AG04450 (cell line): Measurements from ENCODE around the gene TMEM170A. TPM values are rescaled to one million over a fixed set of nuclear protein-coding genes. Genes with fewer than 3 reads are reported as not detected.

ENCODE experiments used
- CTCF ChIA-PET: fragments of 300-600, 350-600 bp; formaldehyde crosslinking; extraction: SDS; loops from one replicate; lab custom pipeline; 2022; ENCODE audit warnings: antibody characterized with exemption, inconsistent platforms; lab: Charles Lee
- POLR2A ChIA-PET: fragments of 350-600 bp; formaldehyde crosslinking; extraction: SDS; loops from one replicate; lab custom pipeline; 2021; ENCODE audit warnings: antibody characterized with exemption, inconsistent platforms; lab: Yijun Ruan, JAX
- DNase-seq: peaks from one replicate; pipeline ENCODE4 v3.0.0-alpha.2; 2011; ENCODE audit warnings: low read depth, low spot score
- H3K27ac ChIP-seq: one replicate; pipeline ENCODE4 v1.5.1; 2012; ENCODE audit warnings: low read depth, low read length, control low read depth
- H3K27me3 ChIP-seq: one replicate; pipeline ENCODE4 v1.6.0; 2012; ENCODE audit warnings: low read length; ENCODE audit not compliant: control insufficient read depth, insufficient read depth
- H3K4me3 ChIP-seq: 2 replicates; pipeline ENCODE4 v1.5.1; 2011; ENCODE audit warnings: mild to moderate bottlenecking, low read depth, low read length, control low read depth
- H3K9me3 ChIP-seq: 2 replicates; pipeline ENCODE4 v1.5.1; 2012; ENCODE audit warnings: low read length; ENCODE audit not compliant: control insufficient read depth, insufficient read depth
- CTCF ChIP-seq: IDR thresholded peaks from 2 replicates; pipeline ENCODE4 v1.5.1; 2011; ENCODE audit warnings: low read depth, low read length, control low read depth, inconsistent platforms
- polyA minus RNA-seq: library from RNA; depleted of rRNA, polyadenylated mRNA; stranded (reverse); fragments of >200 nt; gene quantifications from 2 replicates; pipeline ENCODE4 v1.2.3, GENCODE V29; 2011; rRNA and poly(A)+ RNA removed
- polyA plus RNA-seq: library from polyadenylated mRNA; depleted of rRNA; stranded (reverse); fragments of >200 nt; gene quantifications from 2 replicates; pipeline ENCODE4 v1.2.3, GENCODE V29; 2011; rRNA removed

TMEM170A gene
- 8.0 and 13.3 TPM in 2 replicates for polyA plus RNA-seq
- polyA minus RNA-seq, result 10.9 and 13.9 TPM in 2 replicates

GRCh38 chr16:75464122-75464918 lies at the start of gene TMEM170A:
TSS of gene TMEM170A (minus strand) at chr16:75464689. CDS start at chr16:75464600, 89 bp downstream.
- H3K27me3 ChIP-seq, result no peaks in the 10 kb centered on the region
- ChIA-PET CTCF (interaction anchor here (0.6 to 2.3 kb wide), 51 partner anchors 8 to 689 kb away, joined by 3 to 42 read pairs (median 5); partner anchors contain the start of genes ADAT1, CTRB2, FA2H and TMEM231), POLR2A (no interaction called here)
- H3K27ac ChIP-seq, result peak within 1 kb of the TSS; percentile 87
- H3K4me3 ChIP-seq, result peak within 1 kb of the TSS; percentile 84
- peak; percentile 98 for DNase-seq
- TF ChIP-seq CTCF, result peak; percentile 100
- no peaks in the 10 kb centered on the region for H3K9me3 ChIP-seq

- Histone ChIP-seq H3K27me3 (peaks cover 3% of the 10 kb centered on the region), H3K27ac (no peak overlapping the region), H3K9me3 (no peaks in the 10 kb centered on the region), H3K4me3 (no peak overlapping the region)
- CTCF ChIA-PET, result interaction anchor here (1.0 to 2.9 kb wide), 4 partner anchors 10 to 41 kb away, joined by 6 to 18 read pairs (median 9); no protein-coding TSS in a partner anchor
- no peak for TF ChIP-seq CTCF
- POLR2A ChIA-PET, result interaction anchor here (1.3 kb wide), 1 partner anchor 10 kb away, joined by 4 read pairs; no protein-coding TSS in a partner anchor
- DNase-seq, result no peak
Measured at GRCh38 chr16:75506574-75506973, 42.1 kb upstream of the TMEM170A start.

GRCh38 chr16:75506107-75506506 lies 41.6 kb upstream of the TMEM170A start:
- no peak for DNase-seq
- POLR2A ChIA-PET, result interaction anchor here (1.3 kb wide), 1 partner anchor 11 kb away, joined by 4 read pairs; no protein-coding TSS in a partner anchor
- no peak overlapping the region for H3K27ac ChIP-seq
- TF ChIP-seq CTCF, result no peak
- peaks cover 3% of the 10 kb centered on the region for H3K27me3 ChIP-seq
- no peaks in the 10 kb centered on the region for H3K9me3 ChIP-seq
- CTCF ChIA-PET, result interaction anchor here (1.0 to 1.3 kb wide), 2 partner anchors 11 to 41 kb away, joined by 6 to 11 read pairs; no protein-coding TSS in a partner anchor
- no peak overlapping the region for H3K4me3 ChIP-seq

GRCh38 chr16:75503801-75504200 lies 39.3 kb upstream of the TMEM170A start:
- TF ChIP-seq CTCF, result no peak
- ChIA-PET CTCF (no interaction called here), POLR2A (no interaction called here)
- Histone ChIP-seq H3K27ac (no peak overlapping the region), H3K27me3 (no peaks in the 10 kb centered on the region), H3K9me3 (no peaks in the 10 kb centered on the region), H3K4me3 (no peak overlapping the region)
- no peak for DNase-seq
